Thoracic aorta (tissue), 2 donors: ENCODE results near the gene ADSS1. TPM values are rescaled to one million over a fixed set of nuclear protein-coding genes. Genes with fewer than 3 reads are reported as not detected.

ENCODE experiments used
- ATAC-seq: fragments of 150-250 bp; one replicate; pipeline ENCODE4 v1.8.0; 2017; ENCODE audit warnings: low read depth; ENCODE audit not compliant: insufficient number of reproducible peaks, low FRiP score
- DNase-seq: peaks from one replicate; pipeline ENCODE4 v3.0.0-alpha.2; 2020; ENCODE audit warnings: low spot score
- H3K27ac ChIP-seq, 2 donors: fragments of 200-600 bp; sonication (generic); 1 replicate in 1 of 2; 2 replicates in 1 of 2; pipeline ENCODE4 v1.5.1; 2016; ENCODE audit warnings: mild to moderate bottlenecking in 2 of 2, moderate library complexity in 2 of 2
- H3K27me3 ChIP-seq: fragments of 200-600 bp; sonication (generic); replicated peaks from 2 replicates; pipeline ENCODE4 v1.6.0; 2016; ENCODE audit warnings: mild to moderate bottlenecking; ENCODE audit not compliant: insufficient read depth
- H3K36me3 ChIP-seq: fragments of 200-600 bp; sonication (generic); one replicate; pipeline ENCODE4 v1.5.1; 2016
- H3K4me1 ChIP-seq, 2 donors: fragments of 200-600 bp; sonication (generic); 1 replicate in 1 of 2; 2 replicates in 1 of 2; pipeline versions ENCODE4 v1.5.1 to v1.6.0; 2016; ENCODE audit warnings: low read depth in 2 of 2, mild to moderate bottlenecking in 1 of 2; ENCODE audit not compliant: control insufficient read depth in 1 of 2
- H3K4me3 ChIP-seq: fragments of 200-600 bp; sonication (generic); 2 replicates; pipeline ENCODE4 v1.5.1; 2016; ENCODE audit warnings: mild to moderate bottlenecking
- H3K9me3 ChIP-seq: fragments of 200-600 bp; sonication (generic); 2 replicates; pipeline ENCODE4 v1.5.1; 2016
- CTCF ChIP-seq: fragments of 200-600 bp; sonication (generic); IDR thresholded peaks from one replicate; pipeline ENCODE4 v1.5.1; 2019; ENCODE audit warnings: antibody characterized with exemption
- total RNA-seq, 2 donors: library from RNA; depleted of rRNA; stranded (reverse); fragments of >200 nt; gene quantifications; one replicate each; pipeline versions ENCODE4 v1.1.0 to v1.2.3, GENCODE V29; 2016

ADSS1 gene
- total RNA-seq, 2 donors from 2014 or later: 30.8 to 87.3 TPM

GRCh38 chr14:104758981-104759969, 35.2 kb downstream of the ADSS1 start:
- DNase-seq (no peak), ATAC-seq (no peak)
- Histone ChIP-seq H3K4me1 (peaks cover 5 to 11% of the 10 kb centered on the region in 2 donors), H3K9me3 (no peaks in the 10 kb centered on the region), H3K4me3 (no peak overlapping the region), H3K27ac (no peak overlapping the region), H3K36me3 (peaks cover 36% of the 10 kb centered on the region), H3K27me3 (no peaks in the 10 kb centered on the region)
- TF ChIP-seq CTCF: no peak

GRCh38 chr14:104765517-104765916, 41.5 kb downstream of the ADSS1 start:
- no peak for TF ChIP-seq CTCF
- H3K27ac ChIP-seq: no peak overlapping the region
- DNase-seq: no peak
- H3K27me3 ChIP-seq: no peaks in the 10 kb centered on the region
- H3K4me3 ChIP-seq: no peak overlapping the region
- H3K4me1 ChIP-seq: no peaks in the 10 kb centered on the region
- ATAC-seq: no peak
- H3K9me3 ChIP-seq: no peaks in the 10 kb centered on the region
- no peaks in the 10 kb centered on the region for H3K36me3 ChIP-seq

- no peak for TF ChIP-seq CTCF
- no peaks in the 10 kb centered on the region for H3K4me1 ChIP-seq
- ATAC-seq (no peak), DNase-seq (no peak)
- peaks cover 6% of the 10 kb centered on the region for H3K36me3 ChIP-seq
- H3K27me3 ChIP-seq: no peaks in the 10 kb centered on the region
- no peak overlapping the region for H3K4me3 ChIP-seq
- no peak overlapping the region for H3K27ac ChIP-seq
- no peaks in the 10 kb centered on the region for H3K9me3 ChIP-seq
Measured at GRCh38 chr14:104766256-104766862, 42.3 kb downstream of the ADSS1 start.

- peaks cover 13% of the 10 kb centered on the region for H3K36me3 ChIP-seq
- ATAC-seq (no peak), DNase-seq (no peak)
- no peak overlapping the region for H3K4me3 ChIP-seq
- no peaks in the 10 kb centered on the region for H3K9me3 ChIP-seq
- H3K27ac ChIP-seq: no peak overlapping the region
- no peaks in the 10 kb centered on the region for H3K27me3 ChIP-seq
- no peaks in the 10 kb centered on the region for H3K4me1 ChIP-seq
- TF ChIP-seq CTCF: no peak
Measured at GRCh38 chr14:104766863-104767633, 43.0 kb downstream of the ADSS1 start.

GRCh38 chr14:104767634-104767918, 43.5 kb downstream of the ADSS1 start:
- no peaks in the 10 kb centered on the region for H3K9me3 ChIP-seq
- no peaks in the 10 kb centered on the region for H3K27me3 ChIP-seq
- H3K27ac ChIP-seq: no peak overlapping the region
- peaks cover 18% of the 10 kb centered on the region for H3K36me3 ChIP-seq
- ATAC-seq (no peak), DNase-seq (no peak)
- no peaks in the 10 kb centered on the region for H3K4me1 ChIP-seq
- no peak for TF ChIP-seq CTCF
- H3K4me3 ChIP-seq: no peak overlapping the region
